HTERT RPE-1 (cell line): Measurements from ENCODE around the gene CA9.

Source experiments
- in situ Hi-C: fragments of 300-500 bp; cut with MboI; formaldehyde crosslinking; loops from 4 replicates; pipeline ENCODE4 v1.14.3; 2020; ENCODE audit warnings: low sequenced_read_pairs

The CA9 gene

GRCh38 chr9:35690614-35691333, 17.0 kb downstream of the CA9 start:
- in situ Hi-C loops = no loop called here

GRCh38 chr9:35691334-35691650, 17.6 kb downstream of the CA9 start:
- in situ Hi-C loops = no loop called here

- in situ Hi-C loops = no loop called here
These were observed 18.1 kb downstream of the CA9 start for GRCh38 chr9:35691757-35692301.

- in situ Hi-C loops = no loop called here
These were observed 22.2 kb downstream of the CA9 start for GRCh38 chr9:35695943-35696401.

- in situ Hi-C loops = no loop called here
These were observed 22.9 kb downstream of the CA9 start for GRCh38 chr9:35696520-35697215.

GRCh38 chr9:35697486-35697885, 23.8 kb downstream of the CA9 start:
- in situ Hi-C loops = no loop called here

- in situ Hi-C loops = no loop called here
These were observed 24.5 kb downstream of the CA9 start for GRCh38 chr9:35698231-35698630.

- in situ Hi-C loops = no loop called here
These were observed 26.3 kb downstream of the CA9 start for GRCh38 chr9:35700031-35700430.

GRCh38 chr9:35700942-35701341, 27.2 kb downstream of the CA9 start:
- in situ Hi-C loops = no loop called here

GRCh38 chr9:35702696-35703095, 29.0 kb downstream of the CA9 start:
- in situ Hi-C loops = no loop called here

- in situ Hi-C loops = no loop called here
These were observed 30.4 kb downstream of the CA9 start for GRCh38 chr9:35703906-35704672.

GRCh38 chr9:35705372-35705771, 31.6 kb downstream of the CA9 start:
- in situ Hi-C loops = no loop called here

- in situ Hi-C loops = no loop called here
These were observed 32.2 kb downstream of the CA9 start for GRCh38 chr9:35705836-35706430.

- in situ Hi-C loops = no loop called here
These were observed 33.2 kb downstream of the CA9 start for GRCh38 chr9:35706951-35707350.

GRCh38 chr9:35708146-35708545, 34.4 kb downstream of the CA9 start:
- in situ Hi-C loops = no loop called here

- in situ Hi-C loops = no loop called here
These were observed 37.2 kb downstream of the CA9 start for GRCh38 chr9:35710818-35711500.

- in situ Hi-C loops = no loop called here
These were observed 38.0 kb downstream of the CA9 start for GRCh38 chr9:35711501-35712428.

- in situ Hi-C loops = no loop called here
These were observed 39.2 kb downstream of the CA9 start for GRCh38 chr9:35712762-35713400.

- in situ Hi-C loops = no loop called here
These were observed 39.9 kb downstream of the CA9 start for GRCh38 chr9:35713578-35713977.
